CD14-positive monocyte (primary cell): ENCODE data around the gene FBN2. TPM values are rescaled to one million over a fixed set of nuclear protein-coding genes. Genes with fewer than 3 reads are reported as not detected.

Experiments
- DNase-seq, 3 donors: peaks; one replicate each; pipeline ENCODE4 v3.0.0-alpha.2; 2011 to 2022
- H2AFZ ChIP-seq: 2 replicates; pipeline ENCODE4 v1.6.0; 2012; ENCODE audit warnings: mild to moderate bottlenecking, low read depth, low read length, inconsistent platforms; ENCODE audit not compliant: insufficient read depth, poor library complexity, severe bottlenecking
- H3K27ac ChIP-seq, 2 donors: 1 replicate in 1 of 2; 2 replicates in 1 of 2; pipeline ENCODE4 v1.5.1; 2012 to 2013; ENCODE audit warnings: low read length in 2 of 2, control low read depth in 1 of 2, inconsistent platforms in 1 of 2, low read depth in 1 of 2, mild to moderate bottlenecking in 1 of 2
- H3K27me3 ChIP-seq, 2 donors: one replicate each; pipeline versions ENCODE4 v1.6.0 to v1.6.1; 2011 to 2013; ENCODE audit warnings: low read length in 2 of 2; ENCODE audit not compliant: control insufficient read depth in 2 of 2, insufficient read depth in 2 of 2
- H3K36me3 ChIP-seq, 2 donors: replicated peaks in 1 of 2; 1 replicate in 1 of 2; 2 replicates in 1 of 2; pipeline versions ENCODE4 v1.5.1 to v1.6.1; 2012 to 2013; ENCODE audit warnings: low read length in 2 of 2, control low read depth in 1 of 2, inconsistent platforms in 1 of 2, mild to moderate bottlenecking in 1 of 2; ENCODE audit not compliant: insufficient read depth in 2 of 2, control insufficient read depth in 1 of 2
- H3K4me1 ChIP-seq, 2 donors: 1 replicate in 1 of 2; 2 replicates in 1 of 2; pipeline versions ENCODE4 v1.5.1 to v1.6.1; 2012 to 2013; ENCODE audit warnings: low read length in 2 of 2, control low read depth in 1 of 2, inconsistent platforms in 1 of 2, mild to moderate bottlenecking in 1 of 2, moderate library complexity in 1 of 2; ENCODE audit not compliant: insufficient read depth in 2 of 2, control insufficient read depth in 1 of 2
- H3K4me2 ChIP-seq: replicated peaks from 2 replicates; pipeline ENCODE3; 2012; ENCODE audit warnings: low read length, moderate library complexity, mild to moderate bottlenecking; ENCODE audit not compliant: poor library complexity, severe bottlenecking; ENCODE audit errors: extremely low read depth
- H3K4me3 ChIP-seq, 3 experiments: fragments of 200-600 bp in 1 of 3; sonication (generic) in 1 of 3; replicated peaks in 1 of 3; 1 replicate in 2 of 3; 2 replicates in 1 of 3; pipeline ENCODE4 v1.5.1; 2011 to 2013; ENCODE audit warnings: low read length in 3 of 3, mild to moderate bottlenecking in 3 of 3, control low read depth in 2 of 3, low read depth in 2 of 3, inconsistent platforms in 1 of 3, moderate library complexity in 1 of 3
- H3K79me2 ChIP-seq: 2 replicates; pipeline ENCODE4 v1.6.0; 2012; ENCODE audit warnings: mild to moderate bottlenecking, control low read depth, inconsistent platforms, low read length, moderate library complexity; ENCODE audit not compliant: insufficient read depth
- H3K9ac ChIP-seq: 2 replicates; pipeline ENCODE4 v1.6.0; 2017; ENCODE audit warnings: low read length, mild to moderate bottlenecking; ENCODE audit not compliant: insufficient read depth, poor library complexity, severe bottlenecking
- H3K9me3 ChIP-seq, 2 donors: replicated peaks in 1 of 2; 1 replicate in 1 of 2; 2 replicates in 1 of 2; pipeline versions ENCODE4 v1.5.1 to v1.6.1; 2012 to 2013; ENCODE audit warnings: low read length in 2 of 2, control low read depth in 1 of 2; ENCODE audit not compliant: control insufficient read depth in 1 of 2, insufficient read depth in 1 of 2
- H4K20me1 ChIP-seq: 2 replicates; pipeline ENCODE4 v1.6.0; 2012; ENCODE audit warnings: mild to moderate bottlenecking, low read length, control low read depth, moderate library complexity; ENCODE audit not compliant: insufficient read depth
- H3K27ac Mint-ChIP-seq, 7 donors: one replicate each; pipeline ENCODE4 v1.8.0; 2020; ENCODE audit warnings: mild to moderate bottlenecking in 7 of 7, mixed read lengths in 7 of 7, moderate library complexity in 6 of 7, inconsistent platforms in 2 of 7
- H3K27me3 Mint-ChIP-seq, 3 donors: one replicate each; pipeline ENCODE4 v1.8.0; 2021 to 2022; ENCODE audit warnings: low read depth in 3 of 3, mild to moderate bottlenecking in 3 of 3, mixed read lengths in 3 of 3, moderate library complexity in 3 of 3, inconsistent platforms in 1 of 3
- H3K36me3 Mint-ChIP-seq, 2 donors: one replicate each; pipeline ENCODE4 v1.8.0; 2020; ENCODE audit warnings: mixed read lengths in 2 of 2, inconsistent platforms in 1 of 2, mild to moderate bottlenecking in 1 of 2
- H3K4me1 Mint-ChIP-seq: one replicate; pipeline ENCODE4 v1.8.0; 2020; ENCODE audit warnings: mild to moderate bottlenecking, mixed read lengths
- H3K4me3 Mint-ChIP-seq, 2 donors: one replicate each; pipeline ENCODE4 v1.8.0; 2020; ENCODE audit warnings: mild to moderate bottlenecking in 2 of 2, mixed read lengths in 2 of 2, moderate library complexity in 1 of 2
- H3K9me3 Mint-ChIP-seq, 7 donors: one replicate each; pipeline ENCODE4 v1.8.0; 2020 to 2022; ENCODE audit warnings: mixed read lengths in 7 of 7, mild to moderate bottlenecking in 6 of 7, moderate library complexity in 6 of 7, inconsistent platforms in 2 of 7
- WGBS: methylation state at CpG from one replicate; pipeline ENCODE4 v1.1.5; 2013; ENCODE audit warnings: missing lambda C conversion rate; ENCODE audit not compliant: insufficient coverage; 5-methylcytosine and 5-hydroxymethylcytosine counted together
- intact Hi-C, 2 donors: fragments of 100-400 bp; cut with micrococcal nuclease; formaldehyde crosslinking; loops; one replicate each; pipeline versions ENCODE4 v1.15.0 to v1.15.1; 2023
- polyA plus RNA-seq, 3 donors: library from polyadenylated mRNA; depleted of rRNA in 1 of 3; unstranded in 2 of 3; stranded (reverse) in 1 of 3; fragments of 300-500 nt in 2 of 3; fragments of >200 nt in 1 of 3; fragmentation: Illumina TruSeq in 2 of 3; gene quantifications; 1 replicate in 2 of 3; 2 replicates in 1 of 3; pipeline ENCODE4 v1.2.3, GENCODE V29; 2012 to 2021
- TF ChIP-seq, protein P1 (sequence below): fragments of 200-600 bp; IDR thresholded peaks from one replicate; pipeline ENCODE4 v1.8.0; 2022; ENCODE audit warnings: antibody characterized with exemption, mild to moderate bottlenecking

The FBN2 gene
- polyA plus RNA-seq, 3 donors, result 0.85 to 19.3 (median 4.2) TPM

DNA sequence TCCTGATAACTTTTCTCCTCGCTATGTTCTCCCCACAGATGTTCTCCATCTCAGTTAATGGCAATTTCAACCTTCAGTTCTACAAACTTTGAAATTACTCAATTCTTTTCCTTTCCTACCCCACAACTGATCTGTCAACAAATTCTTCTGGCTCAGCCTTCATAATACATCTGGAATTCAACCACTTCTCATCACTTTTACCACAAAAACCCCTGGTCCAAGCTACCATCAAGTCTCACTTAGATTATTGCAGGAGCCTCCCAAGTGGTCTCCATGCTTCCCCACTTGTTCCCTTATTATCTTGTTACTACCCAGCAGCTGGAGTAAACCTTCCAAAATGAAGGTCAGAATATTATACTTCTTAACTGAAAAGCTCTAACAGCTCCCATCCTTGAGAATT, 110.1 kb downstream of the FBN2 start:
- Histone ChIP-seq H3K4me3 (no peak overlapping the region), H3K4me1 (peaks cover 7 to 8% of the 10 kb centered on the region in 2 donors), H3K79me2 (no peaks in the 10 kb centered on the region), H4K20me1 (no peaks in the 10 kb centered on the region), H3K9me3 (peaks cover 0 to 7% of the 10 kb centered on the region in 2 donors), H3K27ac (no peak overlapping the region), H2AFZ (no peak overlapping the region), H3K36me3 (peaks cover 0 to 23% of the 10 kb centered on the region in 2 donors), H3K4me2 (no peak overlapping the region), H3K27me3 (no peaks in the 10 kb centered on the region), H3K9ac (no peak overlapping the region)
- Mint-ChIP-seq H3K4me1 (peaks cover 5% of the 10 kb centered on the region), H3K9me3 (peaks cover 0 to 3% (median 0%) of the 10 kb centered on the region in 7 donors), H3K4me3 (no peak overlapping the region), H3K27me3 (peaks cover 0 to 2% (median 0%) of the 10 kb centered on the region in 3 donors), H3K27ac (no peak overlapping the region), H3K36me3 (peaks cover 1 to 3% of the 10 kb centered on the region in 2 donors)
- no peak for DNase-seq
- 88% methylated on average over 1 of the region's 1 CpG for WGBS
- intact Hi-C loops, result no loop called here
- TF ChIP-seq, protein P1, sequence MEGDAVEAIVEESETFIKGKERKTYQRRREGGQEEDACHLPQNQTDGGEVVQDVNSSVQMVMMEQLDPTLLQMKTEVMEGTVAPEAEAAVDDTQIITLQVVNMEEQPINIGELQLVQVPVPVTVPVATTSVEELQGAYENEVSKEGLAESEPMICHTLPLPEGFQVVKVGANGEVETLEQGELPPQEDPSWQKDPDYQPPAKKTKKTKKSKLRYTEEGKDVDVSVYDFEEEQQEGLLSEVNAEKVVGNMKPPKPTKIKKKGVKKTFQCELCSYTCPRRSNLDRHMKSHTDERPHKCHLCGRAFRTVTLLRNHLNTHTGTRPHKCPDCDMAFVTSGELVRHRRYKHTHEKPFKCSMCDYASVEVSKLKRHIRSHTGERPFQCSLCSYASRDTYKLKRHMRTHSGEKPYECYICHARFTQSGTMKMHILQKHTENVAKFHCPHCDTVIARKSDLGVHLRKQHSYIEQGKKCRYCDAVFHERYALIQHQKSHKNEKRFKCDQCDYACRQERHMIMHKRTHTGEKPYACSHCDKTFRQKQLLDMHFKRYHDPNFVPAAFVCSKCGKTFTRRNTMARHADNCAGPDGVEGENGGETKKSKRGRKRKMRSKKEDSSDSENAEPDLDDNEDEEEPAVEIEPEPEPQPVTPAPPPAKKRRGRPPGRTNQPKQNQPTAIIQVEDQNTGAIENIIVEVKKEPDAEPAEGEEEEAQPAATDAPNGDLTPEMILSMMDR, result no peak

DNA sequence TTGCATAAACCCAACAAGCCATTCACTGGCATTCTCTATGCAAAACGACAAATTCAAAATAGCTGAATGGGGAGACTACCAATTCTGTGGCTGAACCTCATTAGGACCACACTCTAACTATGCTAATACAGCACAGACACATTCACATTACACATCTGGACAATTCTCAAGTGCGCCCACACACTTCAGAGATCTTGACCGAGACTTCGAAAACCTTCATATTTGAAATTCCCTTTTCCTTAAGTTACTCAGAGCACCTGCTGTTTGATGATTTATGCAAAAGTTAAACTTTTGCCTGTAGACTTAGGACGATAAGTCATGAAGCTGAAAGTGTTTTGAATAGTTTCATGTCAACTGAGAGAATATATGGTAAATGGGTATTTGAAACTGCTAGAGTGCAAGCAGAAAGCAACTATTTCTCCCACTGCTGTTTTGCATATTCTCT, 111.9 kb downstream of the FBN2 start:
- H3K4me3 ChIP-seq, result no peak overlapping the region
- peaks cover 0 to 27% of the 10 kb centered on the region in 2 donors for H3K36me3 ChIP-seq
- H3K4me1 ChIP-seq, result no peaks in the 10 kb centered on the region
- H3K4me2 ChIP-seq, result no peak overlapping the region
- no peaks in the 10 kb centered on the region for H3K27me3 ChIP-seq
- Mint-ChIP-seq H3K9me3 (peaks cover 0 to 3% (median 0%) of the 10 kb centered on the region in 7 donors), H3K4me3 (no peak overlapping the region), H3K36me3 (peaks cover 1 to 3% of the 10 kb centered on the region in 2 donors), H3K27ac (no peak overlapping the region), H3K4me1 (no peaks in the 10 kb centered on the region), H3K27me3 (peaks cover 0 to 2% (median 0%) of the 10 kb centered on the region in 3 donors)
- no peaks in the 10 kb centered on the region for H3K79me2 ChIP-seq
- intact Hi-C loops, result no loop called here
- TF ChIP-seq, protein P1, result no peak
- DNase-seq, result no peak
- peaks cover 0 to 7% of the 10 kb centered on the region in 2 donors for H3K9me3 ChIP-seq
- H3K27ac ChIP-seq, result no peak overlapping the region
- H3K9ac ChIP-seq, result no peak overlapping the region
- WGBS, result 92% methylated on average over 2 of the region's 5 CpGs
- H2AFZ ChIP-seq, result no peak overlapping the region
- no peaks in the 10 kb centered on the region for H4K20me1 ChIP-seq
